UCSD-AML1 (cell line): ENCODE measurements around the gene FAM228B.

Source experiments
- DNase-seq: peaks from one replicate; lab custom pipeline; 2025; ENCODE audit not compliant: unreplicated experiment; lab: John Stamatoyannopoulos, UW

Gene FAM228B

DNA sequence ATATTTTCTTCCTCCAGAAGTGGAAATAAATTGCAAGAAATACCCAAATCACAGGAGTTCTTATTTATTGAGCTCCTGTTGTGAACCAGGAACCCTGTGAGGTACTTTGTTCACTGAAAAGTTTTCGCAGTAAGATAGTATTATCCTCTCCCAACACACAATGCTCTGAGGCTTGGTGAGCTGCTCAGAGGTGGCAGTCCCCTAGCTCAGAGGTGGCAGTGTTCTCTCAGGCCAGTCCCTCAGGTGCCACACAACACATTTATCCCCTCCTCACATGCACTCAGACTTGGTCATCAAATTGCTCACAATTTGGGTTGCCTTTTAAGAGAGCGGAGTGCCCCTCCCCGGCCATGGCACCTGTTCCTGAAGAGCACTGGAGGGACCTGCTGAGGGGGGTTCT is 77.5 kb downstream of the FAM228B start:
- DNase-seq: no peak

DNA sequence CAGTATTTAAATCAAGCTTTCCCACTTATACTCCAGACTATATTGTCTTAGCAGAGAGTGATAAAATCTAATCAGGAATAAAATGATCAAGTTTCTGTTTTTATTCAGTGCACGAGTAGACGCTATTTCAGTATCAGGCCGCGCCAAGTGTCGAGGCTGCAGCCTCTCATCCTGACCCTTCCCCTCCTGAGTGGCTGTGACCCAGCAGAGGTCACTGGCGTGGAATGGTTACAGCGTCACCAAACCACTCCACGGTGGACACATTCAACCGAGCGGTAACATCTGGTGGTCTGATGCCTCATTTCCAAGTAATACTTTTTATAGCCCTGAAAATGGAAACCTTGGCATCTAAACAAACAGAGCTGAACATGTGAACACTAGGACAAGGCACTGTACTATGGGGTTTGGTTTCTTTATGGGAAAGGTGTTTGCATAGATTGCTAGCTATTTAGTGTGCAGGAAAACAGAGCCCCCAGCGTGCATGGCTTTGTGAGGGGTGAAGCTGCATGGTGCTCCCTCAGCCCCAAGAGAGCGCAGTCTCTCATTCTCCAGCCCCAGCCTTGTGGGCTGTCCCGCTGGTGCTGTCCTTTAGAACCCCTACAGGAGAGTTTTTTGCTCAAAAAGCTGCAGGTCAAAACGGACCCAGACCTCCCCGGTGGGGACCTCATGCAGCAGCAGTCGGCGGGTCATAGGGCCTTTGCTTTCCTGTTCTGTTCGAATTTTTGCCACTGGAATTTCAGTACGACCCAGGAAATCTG is 79.9 kb downstream of the FAM228B start:
- no peak for DNase-seq

DNA sequence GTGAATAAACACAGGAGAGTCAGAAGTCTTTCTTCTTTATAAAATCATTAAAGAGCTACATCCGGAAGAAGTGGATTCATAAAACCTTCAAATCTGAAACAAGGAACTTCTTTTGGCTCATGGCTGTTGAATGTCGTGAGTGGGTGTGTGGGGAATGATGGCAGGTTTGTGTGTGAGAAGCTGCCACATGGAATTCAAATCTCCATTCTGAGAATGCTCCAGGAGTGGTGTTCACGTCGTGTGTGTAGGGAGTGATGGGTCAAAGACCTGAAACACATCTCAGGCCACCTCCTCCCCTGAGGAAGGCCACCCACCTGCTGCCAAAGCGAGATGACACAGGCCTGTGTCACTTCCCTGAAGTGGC is 80.5 kb downstream of the FAM228B start:
- DNase-seq: no peak

GRCh38 chr2:24204505-24204904 is 81.2 kb downstream of the FAM228B start:
- DNase-seq: no peak

GRCh38 chr2:24205131-24205530 is 81.9 kb downstream of the FAM228B start:
- DNase-seq: no peak

GRCh38 chr2:24206242-24206641 is 83.0 kb downstream of the FAM228B start:
- DNase-seq: no peak

DNA sequence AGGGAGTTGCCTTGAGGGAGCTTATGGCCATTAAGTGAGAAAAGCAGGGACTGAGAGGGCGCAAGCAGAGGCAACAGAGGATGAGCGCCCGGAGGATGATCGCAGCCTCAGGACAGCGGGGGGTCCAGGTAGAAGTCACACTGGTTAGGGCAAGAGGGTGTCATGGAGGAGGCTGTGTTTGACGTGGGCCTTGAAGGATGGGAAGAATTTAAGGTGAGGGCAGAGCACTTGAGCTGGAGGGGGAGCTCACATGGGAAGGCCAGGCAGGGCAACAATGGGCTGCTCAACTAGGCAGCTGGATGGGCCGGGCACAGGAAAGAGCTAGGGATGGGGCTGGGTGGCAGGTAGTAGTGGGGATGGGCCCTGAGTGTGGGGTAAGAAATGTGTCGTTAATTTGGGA is 83.4 kb downstream of the FAM228B start:
- no peak for DNase-seq

DNA sequence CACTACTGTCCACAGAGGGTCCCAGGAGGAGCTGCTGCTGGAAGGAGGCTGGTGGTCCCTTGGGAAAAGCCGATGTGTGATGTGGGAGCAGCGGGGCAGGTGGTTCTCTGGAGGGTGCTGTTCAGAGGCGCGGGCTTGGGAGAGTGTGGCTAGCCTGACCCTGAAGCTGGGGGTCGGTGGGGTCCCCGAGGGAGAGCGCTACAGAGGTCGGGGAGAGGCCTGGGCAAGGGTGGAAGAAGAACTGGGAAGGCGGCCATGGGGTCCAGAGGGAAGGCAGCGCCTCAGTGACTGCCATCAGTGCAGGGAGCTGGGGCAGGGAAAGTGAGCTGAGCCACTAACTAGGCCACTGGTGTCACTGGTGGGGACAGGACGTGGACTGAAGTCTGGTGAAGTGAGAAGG is 84.1 kb downstream of the FAM228B start:
- no peak for DNase-seq

DNA sequence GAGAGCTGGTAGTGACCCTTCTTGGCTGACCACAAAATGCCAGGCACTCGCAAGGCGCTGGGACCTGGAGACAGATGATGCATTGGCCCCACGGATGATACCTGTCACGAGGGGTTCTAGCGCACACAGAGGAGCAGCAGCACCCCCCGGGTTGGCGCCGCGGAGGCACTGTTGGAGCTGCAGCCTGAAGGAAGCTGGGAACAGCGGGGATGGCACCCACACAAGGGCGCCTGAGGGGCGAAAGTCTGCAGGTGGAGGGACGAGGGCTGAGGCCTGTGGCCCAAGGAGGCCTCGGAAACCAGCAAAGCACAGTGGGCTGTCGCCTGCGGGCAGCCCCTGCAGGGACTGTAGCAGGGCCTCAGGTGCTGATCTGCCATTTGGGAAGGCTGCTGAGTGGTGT is 85.2 kb downstream of the FAM228B start:
- DNase-seq: no peak

DNA sequence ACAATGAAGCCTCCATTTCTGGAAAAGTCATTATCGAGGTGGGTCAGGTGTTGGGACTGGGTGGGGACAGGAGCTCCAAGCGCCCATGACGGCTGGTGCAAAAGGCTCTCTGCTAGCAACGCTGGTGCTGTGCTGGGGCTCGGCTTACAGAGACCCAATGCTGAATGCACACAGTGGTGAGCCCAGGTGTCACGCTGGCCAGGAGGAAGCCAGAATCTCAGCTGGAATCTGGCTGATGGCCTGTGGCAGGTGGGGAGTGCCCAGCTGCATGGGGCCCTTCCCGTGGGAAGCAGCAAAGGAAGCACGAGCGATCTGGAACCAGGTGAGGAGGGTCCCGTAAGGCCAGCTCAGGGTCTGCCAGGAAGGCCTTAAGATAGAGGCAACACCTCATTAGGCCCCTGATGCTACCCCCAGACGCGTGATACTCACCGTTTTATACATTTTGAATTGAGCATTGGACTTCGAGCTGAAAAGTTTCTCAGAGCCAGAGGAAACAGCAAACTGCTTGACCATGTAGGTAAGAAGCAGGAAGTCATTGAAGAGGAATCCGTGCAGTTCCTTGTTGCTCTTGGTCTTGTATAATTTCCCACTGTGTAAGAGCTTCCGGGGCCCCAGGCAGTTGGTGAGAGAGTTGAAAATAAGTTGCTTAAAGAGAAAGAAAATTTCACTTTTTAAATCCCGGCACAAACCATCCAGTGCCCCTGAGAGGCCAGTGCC is 86.3 kb downstream of the FAM228B start:
- no peak for DNase-seq

- no peak for DNase-seq
Measured at GRCh38 chr2:24210106-24210455, 86.8 kb downstream of the FAM228B start.

GRCh38 chr2:24210723-24211122 is 87.5 kb downstream of the FAM228B start:
- DNase-seq: no peak

DNA sequence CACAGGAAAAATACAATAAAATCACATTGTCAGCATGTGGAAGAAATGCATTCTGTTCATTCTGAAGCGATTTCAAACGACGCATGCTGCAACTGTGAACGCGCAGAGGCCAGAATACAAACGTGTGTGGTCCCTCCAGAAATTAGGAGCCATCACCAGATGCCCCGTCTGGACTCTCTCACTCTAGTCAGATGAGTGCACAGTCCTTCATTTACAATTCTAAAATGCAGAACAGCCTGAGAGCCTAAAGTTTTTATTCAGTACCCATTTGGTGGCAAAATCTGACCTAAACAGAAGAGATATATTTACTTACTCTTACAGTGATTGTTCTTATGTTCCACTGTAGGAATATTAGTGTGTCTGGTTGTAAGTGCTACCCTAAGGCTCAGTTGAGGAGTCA is 88.1 kb downstream of the FAM228B start:
- DNase-seq: no peak

DNA sequence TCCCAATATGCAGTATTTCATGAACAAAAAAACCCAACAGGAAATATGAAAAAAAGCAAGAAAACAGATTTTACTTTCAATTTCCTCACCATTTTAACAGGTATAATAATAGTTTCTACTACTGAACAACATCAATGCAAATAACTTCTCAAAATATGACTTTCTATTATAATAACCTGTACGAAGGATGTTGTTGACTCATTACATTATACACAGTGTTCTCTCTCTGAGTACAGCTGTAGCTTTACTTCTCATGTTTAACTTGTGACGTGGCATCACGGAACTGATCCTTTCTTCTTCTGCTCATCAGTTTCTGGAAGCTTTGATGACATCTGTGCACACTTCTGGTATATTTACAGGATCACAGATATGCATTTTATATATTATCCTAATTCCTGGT is 91.6 kb downstream of the FAM228B start:
- no peak for DNase-seq
